ENCODE measurements around the gene FBXW11. TPM values are rescaled to one million over a fixed set of nuclear protein-coding genes. Genes with fewer than 3 reads are reported as not detected.
"Not testable (repeated sequence)": the region's sequence is repeated elsewhere in the genome, so short reads cannot be mapped to it uniquely, and the experiment has no call there.

FBXW11 gene
- total RNA-seq, 4 donors from 2014 or later: 41.1 to 49.7 (median 43.0) TPM

DNA sequence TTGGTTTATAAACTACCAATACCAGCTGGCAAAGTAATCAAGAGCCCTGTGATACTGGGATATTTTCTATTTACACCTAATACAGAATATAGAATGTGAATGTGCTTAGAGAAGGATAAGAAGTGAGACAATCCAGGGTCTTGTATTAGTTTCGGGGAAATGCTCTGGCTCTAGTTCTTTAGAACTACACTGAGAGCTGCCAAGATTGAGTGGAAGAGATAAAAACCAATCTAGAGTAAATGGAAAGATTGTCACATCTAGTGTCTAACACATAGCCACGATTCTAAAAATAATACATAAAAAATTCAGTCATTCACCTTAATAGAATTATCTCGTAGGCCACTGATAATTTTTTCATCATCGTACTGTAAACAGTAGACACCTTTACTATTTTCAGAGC, 115.3 kb downstream of the FBXW11 start:
- no peak overlapping the region for H3K27ac ChIP-seq
- TF ChIP-seq, protein P1, sequence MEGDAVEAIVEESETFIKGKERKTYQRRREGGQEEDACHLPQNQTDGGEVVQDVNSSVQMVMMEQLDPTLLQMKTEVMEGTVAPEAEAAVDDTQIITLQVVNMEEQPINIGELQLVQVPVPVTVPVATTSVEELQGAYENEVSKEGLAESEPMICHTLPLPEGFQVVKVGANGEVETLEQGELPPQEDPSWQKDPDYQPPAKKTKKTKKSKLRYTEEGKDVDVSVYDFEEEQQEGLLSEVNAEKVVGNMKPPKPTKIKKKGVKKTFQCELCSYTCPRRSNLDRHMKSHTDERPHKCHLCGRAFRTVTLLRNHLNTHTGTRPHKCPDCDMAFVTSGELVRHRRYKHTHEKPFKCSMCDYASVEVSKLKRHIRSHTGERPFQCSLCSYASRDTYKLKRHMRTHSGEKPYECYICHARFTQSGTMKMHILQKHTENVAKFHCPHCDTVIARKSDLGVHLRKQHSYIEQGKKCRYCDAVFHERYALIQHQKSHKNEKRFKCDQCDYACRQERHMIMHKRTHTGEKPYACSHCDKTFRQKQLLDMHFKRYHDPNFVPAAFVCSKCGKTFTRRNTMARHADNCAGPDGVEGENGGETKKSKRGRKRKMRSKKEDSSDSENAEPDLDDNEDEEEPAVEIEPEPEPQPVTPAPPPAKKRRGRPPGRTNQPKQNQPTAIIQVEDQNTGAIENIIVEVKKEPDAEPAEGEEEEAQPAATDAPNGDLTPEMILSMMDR (IDR thresholded peaks at IDR 0.05): no peak
- no peak overlapping the region for H3K4me3 ChIP-seq
- H3K27me3 ChIP-seq: no peaks in the 10 kb centered on the region
- H3K36me3 ChIP-seq: peaks cover 19% of the 10 kb centered on the region
- no peaks in the 10 kb centered on the region for H3K9me3 ChIP-seq
- WGBS: 94% methylated on average over 4 of the region's 4 CpGs
- no peaks in the 10 kb centered on the region for H3K4me1 ChIP-seq
- no peak for DNase-seq (ENCODE audit: low spot score in 2 of 2)

DNA sequence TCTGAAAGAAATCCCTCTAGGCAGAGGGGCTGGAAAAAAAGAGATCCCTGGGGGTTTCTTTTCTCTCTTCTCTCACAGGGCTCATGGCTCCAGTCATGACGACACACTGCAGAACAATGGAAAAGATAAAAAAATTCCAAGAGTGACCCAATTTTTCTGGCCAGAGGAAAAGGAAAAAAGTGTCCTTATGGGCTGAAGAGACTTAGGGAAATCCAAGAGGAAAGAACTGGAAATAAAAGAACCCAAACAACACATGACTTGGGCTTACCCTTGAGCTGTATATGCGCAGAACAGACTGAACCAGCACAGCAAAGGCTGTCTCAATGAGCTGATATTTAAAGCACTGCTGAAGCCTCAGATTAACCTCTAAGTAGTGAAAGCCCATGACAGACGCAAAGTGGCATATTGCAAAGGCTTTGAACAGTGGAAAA, 118.4 kb downstream of the FBXW11 start:
- 74% methylated on average over 3 of the region's 3 CpGs for WGBS
- TF ChIP-seq, protein P1 (IDR thresholded peaks at IDR 0.05): no peak
- no peak for TF ChIP-seq EP300 (IDR thresholded peaks at IDR 0.05)
- no peak for TF ChIP-seq POLR2A (IDR thresholded peaks at IDR 0.05)
- TF ChIP-seq POLR2AphosphoS5 (IDR thresholded peaks at IDR 0.05): no peak
- H3K27ac ChIP-seq: no peak overlapping the region

DNA sequence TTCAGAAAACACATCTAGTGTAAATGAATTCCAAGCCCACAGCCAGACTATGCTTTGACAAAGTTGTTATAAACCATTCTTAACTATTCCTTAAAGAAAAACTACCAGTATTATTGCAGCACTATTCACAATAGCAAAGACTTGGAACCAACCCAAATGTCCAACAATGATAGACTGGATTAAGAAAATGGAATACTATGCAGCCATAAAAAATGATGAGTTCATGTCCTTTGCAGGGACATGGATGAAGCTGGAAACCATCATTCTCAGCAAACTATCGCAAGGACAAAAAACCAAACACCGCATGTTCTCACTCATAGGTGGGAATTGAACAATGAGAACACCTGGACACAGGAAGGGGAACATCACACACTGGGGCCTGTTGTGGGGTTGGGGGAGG, 120.4 kb downstream of the FBXW11 start:
- H3K27ac ChIP-seq; H3K4me1 ChIP-seq; H3K27me3 ChIP-seq; H3K4me3 ChIP-seq; H3K9me3 ChIP-seq; DNase-seq (ENCODE audit: low spot score in 2 of 2): not testable (repeated sequence)
- 94% methylated on average over 2 of the region's 2 CpGs for WGBS
- H3K36me3 ChIP-seq: peaks cover 24% of the 10 kb centered on the region

More for the DNA sequence above, 118.4 kb downstream of the FBXW11 start:
- H3K4me3 ChIP-seq: no peak overlapping the region
- DNase-seq (ENCODE audit: low spot score in 2 of 2): no peak
- no peaks in the 10 kb centered on the region for H3K27me3 ChIP-seq
- peaks cover 24% of the 10 kb centered on the region for H3K36me3 ChIP-seq
- H3K9me3 ChIP-seq: no peaks in the 10 kb centered on the region
- H3K4me1 ChIP-seq: no peaks in the 10 kb centered on the region

DNA sequence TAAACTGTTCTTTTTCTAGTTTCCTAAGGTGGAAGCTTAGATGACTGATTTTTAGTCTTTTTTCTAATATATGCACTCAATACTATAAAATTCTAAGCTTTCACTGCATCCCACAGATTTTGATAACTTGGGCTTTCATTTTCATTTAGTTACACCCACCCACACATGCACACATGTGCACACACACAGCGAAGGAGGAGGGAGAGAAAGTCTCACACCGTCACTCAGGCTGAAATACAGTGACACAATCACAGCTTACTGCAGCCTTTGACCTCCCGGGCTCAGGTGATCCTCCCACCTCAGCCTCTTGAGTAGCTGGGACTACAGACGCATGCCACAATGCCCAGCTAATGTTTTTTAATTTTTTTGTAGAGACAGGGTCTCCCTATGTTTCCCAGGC, 124.3 kb downstream of the FBXW11 start:
- no peaks in the 10 kb centered on the region for H3K4me1 ChIP-seq
- H3K4me3 ChIP-seq: no peak overlapping the region
- H3K27me3 ChIP-seq: no peaks in the 10 kb centered on the region
- 93% methylated on average over 4 of the region's 4 CpGs for WGBS
- H3K9me3 ChIP-seq: no peaks in the 10 kb centered on the region
- TF ChIP-seq, protein P1 (IDR thresholded peaks at IDR 0.05): no peak
- no peak for TF ChIP-seq POLR2A (IDR thresholded peaks at IDR 0.05)
- TF ChIP-seq POLR2AphosphoS5 (IDR thresholded peaks at IDR 0.05): no peak
- no peak for TF ChIP-seq EP300 (IDR thresholded peaks at IDR 0.05)
- no peak for DNase-seq (ENCODE audit: low spot score in 2 of 2)
- no peak overlapping the region for H3K27ac ChIP-seq
- H3K36me3 ChIP-seq: peaks cover 17% of the 10 kb centered on the region

DNA sequence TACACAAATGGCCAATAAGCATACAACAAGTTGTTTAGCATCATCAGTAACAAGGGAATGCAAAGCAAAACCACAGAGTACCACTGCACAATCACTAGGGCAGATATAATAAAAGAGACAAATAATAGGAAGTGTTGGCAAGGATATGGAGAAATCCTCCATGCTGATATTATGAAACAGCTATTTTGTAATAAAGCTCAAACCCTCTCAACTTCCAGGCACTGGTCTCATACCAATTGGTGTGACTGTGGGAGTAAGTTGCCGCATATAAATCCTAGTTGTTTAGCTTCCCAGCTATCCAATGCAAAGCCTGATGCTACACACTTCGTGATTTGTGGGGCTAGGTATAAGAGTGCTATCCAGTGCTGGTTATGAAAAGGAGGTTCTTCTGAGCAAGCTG, 132.2 kb downstream of the FBXW11 start:
- Histone ChIP-seq H3K27me3 (no peaks in the 10 kb centered on the region), H3K4me1 (no peaks in the 10 kb centered on the region), H3K4me3 (no peak overlapping the region), H3K36me3 (peaks cover 80% of the 10 kb centered on the region), H3K9me3 (no peaks in the 10 kb centered on the region), H3K27ac (no peak overlapping the region)
- no peak for DNase-seq (ENCODE audit: low spot score in 2 of 2)
- TF ChIP-seq EP300 (IDR thresholded peaks at IDR 0.05) (no peak), POLR2A (IDR thresholded peaks at IDR 0.05) (no peak), POLR2AphosphoS5 (IDR thresholded peaks at IDR 0.05) (no peak)
- TF ChIP-seq, protein P1 (IDR thresholded peaks at IDR 0.05): no peak
- 96% methylated on average over 2 of the region's 2 CpGs for WGBS

DNA sequence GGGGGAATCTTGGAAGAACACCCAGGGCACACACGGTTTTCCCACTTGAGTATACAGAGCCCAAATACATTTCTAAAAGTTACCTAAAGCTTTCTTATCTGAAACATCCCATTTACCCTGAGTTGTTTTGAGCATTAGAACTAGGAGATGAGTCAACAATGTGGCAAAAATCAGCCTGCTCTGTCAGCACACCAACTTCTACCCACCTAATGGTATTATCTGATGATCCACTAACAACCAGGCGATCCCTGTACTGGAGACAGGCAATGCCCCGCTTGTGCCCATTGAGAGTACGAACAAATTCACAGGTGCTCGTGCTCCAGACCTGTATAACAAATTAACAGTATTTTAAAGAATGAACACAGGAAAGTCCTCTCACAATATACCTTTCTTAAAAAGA, 133.8 kb downstream of the FBXW11 start:
- 95% methylated on average over 5 of the region's 5 CpGs for WGBS
- H3K36me3 ChIP-seq: peaks cover 86% of the 10 kb centered on the region

More for the DNA sequence above, 133.8 kb downstream of the FBXW11 start:
- TF ChIP-seq, protein P1 (IDR thresholded peaks at IDR 0.05): no peak
- no peaks in the 10 kb centered on the region for H3K4me1 ChIP-seq
- H3K27ac ChIP-seq: no peak overlapping the region
- H3K27me3 ChIP-seq: no peaks in the 10 kb centered on the region
- no peak overlapping the region for H3K4me3 ChIP-seq
- no peak for DNase-seq (ENCODE audit: low spot score in 2 of 2)
- H3K9me3 ChIP-seq: no peaks in the 10 kb centered on the region

Measured in suprapubic skin (tissue), 4 donors.